IMR-90 (cell line): ENCODE data around the gene GRM5. TPM values are rescaled to one million over a fixed set of nuclear protein-coding genes. Genes with fewer than 3 reads are reported as not detected.

ENCODE experiments used
- ATAC-seq: fragments of 200-7000 bp; cut with Tn5 transposase; 2 replicates; pipeline ENCODE4 v1.9.1; 2020; ENCODE audit warnings: low read depth, mild to moderate bottlenecking, moderate library complexity
- BruUV-seq: library from RNA; stranded (reverse); fragments of 400-500 nt; replicated peaks from 2 replicates; lab custom pipeline; 2021; lab: Mats Ljungman, UMichigan
- CTCF ChIA-PET: fragments of 300-600 bp; formaldehyde crosslinking; extraction: SDS; loops from one replicate; lab custom pipeline; 2021; ENCODE audit warnings: antibody characterized with exemption; lab: Yijun Ruan, JAX
- POLR2A ChIA-PET: fragments of 300-600 bp; sonication (Branson Sonifier 250); formaldehyde crosslinking; loops from one replicate; lab custom pipeline; 2022; ENCODE audit warnings: antibody characterized with exemption; ENCODE audit not compliant: unreplicated experiment; lab: Charles Lee
- DNase-seq: peaks from one replicate; pipeline ENCODE4 v3.0.0; 2013
- H2AFZ ChIP-seq: replicated peaks from 2 replicates; pipeline ENCODE3; 2013; ENCODE audit warnings: low read length, mild to moderate bottlenecking; ENCODE audit not compliant: poor library complexity
- H2AK5ac ChIP-seq: 2 replicates; pipeline ENCODE4 v1.6.1; 2013; ENCODE audit warnings: low read depth, low read length, inconsistent platforms
- H2AK9ac ChIP-seq: replicated peaks from 2 replicates; pipeline ENCODE3; 2013; ENCODE audit warnings: mild to moderate bottlenecking, low read depth, low read length, moderate library complexity; ENCODE audit not compliant: poor library complexity
- H2BK120ac ChIP-seq: 2 replicates; pipeline ENCODE4 v1.6.1; 2013; ENCODE audit warnings: low read depth, low read length, inconsistent platforms
- H2BK15ac ChIP-seq: 3 replicates; pipeline ENCODE4 v1.6.1; 2013; ENCODE audit warnings: low read depth, low read length, inconsistent platforms
- H2BK20ac ChIP-seq: 2 replicates; pipeline ENCODE4 v1.6.1; 2013; ENCODE audit warnings: low read depth, mild to moderate bottlenecking, inconsistent platforms, low read length, moderate library complexity
- H2BK5ac ChIP-seq: 2 replicates; pipeline ENCODE4 v1.6.1; 2013; ENCODE audit warnings: mild to moderate bottlenecking, low read depth, low read length, inconsistent platforms; ENCODE audit not compliant: poor library complexity, severe bottlenecking
- H3K14ac ChIP-seq: replicated peaks from 2 replicates; pipeline ENCODE4 v1.6.1; 2013; ENCODE audit warnings: low read depth, low read length, inconsistent platforms
- H3K18ac ChIP-seq: 2 replicates; pipeline ENCODE4 v1.6.1; 2013; ENCODE audit warnings: low read depth, low read length, control low read depth
- H3K23ac ChIP-seq: 2 replicates; pipeline ENCODE4 v1.6.1; 2013; ENCODE audit warnings: low read depth, low read length, inconsistent platforms
- H3K27ac ChIP-seq: 2 replicates; pipeline ENCODE4 v1.5.1; 2013; ENCODE audit warnings: mild to moderate bottlenecking, control low read depth, low read length; ENCODE audit not compliant: insufficient read depth
- H3K27me3 ChIP-seq: 2 replicates; pipeline ENCODE4 v1.6.1; 2013; ENCODE audit warnings: low read length; ENCODE audit not compliant: control insufficient read depth, insufficient read depth
- H3K36me3 ChIP-seq: 2 replicates; pipeline ENCODE4 v1.6.1; 2013; ENCODE audit warnings: low read length, mixed read lengths; ENCODE audit not compliant: control insufficient read depth, insufficient read depth
- H3K4ac ChIP-seq: 2 replicates; pipeline ENCODE4 v1.6.1; 2013; ENCODE audit warnings: low read depth, low read length, inconsistent platforms
- H3K4me1 ChIP-seq: 2 replicates; pipeline ENCODE4 v1.6.1; 2013; ENCODE audit warnings: low read length, mixed read lengths; ENCODE audit not compliant: control insufficient read depth, insufficient read depth
- H3K4me2 ChIP-seq: 2 replicates; pipeline ENCODE4 v1.6.1; 2013; ENCODE audit warnings: low read depth, mild to moderate bottlenecking, control low read depth, low read length, moderate library complexity
- H3K4me3 ChIP-seq: 2 replicates; pipeline ENCODE4 v1.5.1; 2013; ENCODE audit warnings: low read depth, mild to moderate bottlenecking, control low read depth, low read length, moderate library complexity; ENCODE audit not compliant: insufficient read depth
- H3K56ac ChIP-seq: 2 replicates; pipeline ENCODE4 v1.6.1; 2013; ENCODE audit warnings: low read length, inconsistent platforms; ENCODE audit not compliant: insufficient read depth; ENCODE audit errors: extremely low read depth
- H3K79me1 ChIP-seq, 2 experiments: 2 replicates each; pipeline ENCODE4 v1.6.1; 2013; ENCODE audit warnings: low read length in 2 of 2, inconsistent platforms in 1 of 2, low read depth in 1 of 2
- H3K9ac ChIP-seq: 2 replicates; pipeline ENCODE4 v1.6.1; 2013; ENCODE audit warnings: low read depth, low read length, control low read depth
- H3K9me1 ChIP-seq: 2 replicates; pipeline ENCODE4 v1.6.1; 2013; ENCODE audit warnings: low read length, inconsistent platforms; ENCODE audit not compliant: insufficient read depth
- H3K9me3 ChIP-seq: 2 replicates; pipeline ENCODE4 v1.6.1; 2013; ENCODE audit warnings: low read length; ENCODE audit not compliant: control insufficient read depth, insufficient read depth
- H4K20me1 ChIP-seq: 2 replicates; pipeline ENCODE4 v1.6.1; 2013; ENCODE audit warnings: low read length, inconsistent platforms; ENCODE audit not compliant: insufficient read depth
- H4K5ac ChIP-seq: 2 replicates; pipeline ENCODE4 v1.6.1; 2013; ENCODE audit warnings: mild to moderate bottlenecking, low read depth, low read length, control low read depth
- H4K8ac ChIP-seq, 2 experiments: 2 replicates each; pipeline ENCODE4 v1.6.1; 2013; ENCODE audit warnings: low read depth in 2 of 2, low read length in 2 of 2, control low read depth in 1 of 2, inconsistent platforms in 1 of 2
- H4K91ac ChIP-seq: 2 replicates; pipeline ENCODE4 v1.6.1; 2013; ENCODE audit warnings: low read depth, low read length, inconsistent platforms; ENCODE audit not compliant: insufficient read depth
- BHLHE40 ChIP-seq: fragments of 150-350 bp; IDR thresholded peaks from 2 replicates; pipeline ENCODE4 v1.6.1; 2016; ENCODE audit warnings: mild to moderate bottlenecking, low read depth, low read length
- CEBPB ChIP-seq: IDR thresholded peaks from 2 replicates; pipeline ENCODE4 v1.6.1; 2012; ENCODE audit warnings: low read depth, low read length, improper control_type of control experiment
- CHD1 ChIP-seq: IDR thresholded peaks from 2 replicates; pipeline ENCODE4 v1.6.1; 2012; ENCODE audit warnings: low read depth, low read length, improper control_type of control experiment
- CTCF ChIP-seq: conservative IDR thresholded peaks from 2 replicates; pipeline ENCODE4 v1.5.1; 2012; ENCODE audit warnings: mild to moderate bottlenecking, low read depth, low read length, improper control_type of control experiment
- ELK1 ChIP-seq: fragments of 150-350 bp; IDR thresholded peaks from 2 replicates; pipeline ENCODE4 v1.6.1; 2016; ENCODE audit warnings: low read depth, mild to moderate bottlenecking, low read length, moderate library complexity, borderline replicate concordance
- FOS ChIP-seq: fragments of 150-350 bp; IDR thresholded peaks from 2 replicates; pipeline ENCODE4 v1.6.1; 2016; ENCODE audit warnings: low read depth, low read length
- MAFK ChIP-seq: IDR thresholded peaks from 2 replicates; pipeline ENCODE4 v1.6.1; 2012; ENCODE audit warnings: low read depth, low read length, improper control_type of control experiment
- MAZ ChIP-seq: IDR thresholded peaks from 2 replicates; pipeline ENCODE4 v1.6.1; 2012; ENCODE audit warnings: low read depth, mild to moderate bottlenecking, low read length, improper control_type of control experiment, moderate library complexity, borderline replicate concordance
- MXI1 ChIP-seq: IDR thresholded peaks from 2 replicates; pipeline ENCODE4 v1.6.1; 2012; ENCODE audit warnings: low read depth, mild to moderate bottlenecking, low read length, moderate library complexity, borderline replicate concordance
- NFE2L2 ChIP-seq: fragments of 150-350 bp; IDR thresholded peaks from 2 replicates; pipeline ENCODE4 v1.6.1; 2016; ENCODE audit warnings: low read depth, mild to moderate bottlenecking, low read length
- POLR2A ChIP-seq: IDR thresholded peaks from 2 replicates; pipeline ENCODE4 v1.6.1; 2012; ENCODE audit warnings: mild to moderate bottlenecking, low read depth, low read length
- RAD21 ChIP-seq: IDR thresholded peaks from 2 replicates; pipeline ENCODE4 v1.6.1; 2012; ENCODE audit warnings: low read length, improper control_type of control experiment
- RCOR1 ChIP-seq: IDR thresholded peaks from 2 replicates; pipeline ENCODE4 v1.6.1; 2012; ENCODE audit warnings: mild to moderate bottlenecking, low read length, improper control_type of control experiment; ENCODE audit not compliant: insufficient replicate concordance
- RFX5 ChIP-seq: IDR thresholded peaks from 2 replicates; pipeline ENCODE4 v1.8.0; 2012; ENCODE audit warnings: low read depth, mild to moderate bottlenecking, low read length, moderate library complexity
- SMC3 ChIP-seq: fragments of 150-350 bp; IDR thresholded peaks from 2 replicates; pipeline ENCODE4 v1.6.1; 2016; ENCODE audit warnings: low read depth, mild to moderate bottlenecking, antibody characterized with exemption, low read length, moderate library complexity
- USF2 ChIP-seq: fragments of 150-350 bp; IDR thresholded peaks from 2 replicates; pipeline ENCODE4 v1.6.1; 2017; ENCODE audit warnings: mild to moderate bottlenecking, antibody characterized with exemption, low read length, low read depth
- WGBS, 2 experiments: methylation state at CpG; one replicate each; pipeline versions ENCODE4 v1.1.5 to v1.1.7; 2013; ENCODE audit warnings: missing lambda C conversion rate in 2 of 2; ENCODE audit not compliant: insufficient read length in 1 of 2; ENCODE audit errors: extremely low coverage in 2 of 2; 5-methylcytosine and 5-hydroxymethylcytosine counted together
- dilution Hi-C: fragments of 300-500 bp; cut with HindIII; formaldehyde crosslinking; loops from one replicate; pipeline ENCODE4 v1.14.3; 2018; ENCODE audit warnings: low sequenced_read_pairs; ENCODE audit not compliant: unreplicated experiment
- in situ Hi-C: fragments of 300-500 bp; cut with MboI; formaldehyde crosslinking; loops from 3 replicates; pipeline ENCODE4 v1.14.3; 2019; ENCODE audit warnings: low sequenced_read_pairs, inconsistent platforms, mixed read lengths
- intact Hi-C: fragments of 100-400 bp; cut with micrococcal nuclease; formaldehyde crosslinking; loops from 2 replicates; pipeline ENCODE4 v1.10.0; 2022
- polyA plus RNA-seq, 3 experiments: library from polyadenylated mRNA; depleted of rRNA; stranded (reverse); fragments of >200 nt; gene quantifications; 2 replicates each; pipeline ENCODE4 v1.2.3, GENCODE V29; 2012; ENCODE audit warnings: low replicate concordance in 1 of 3
- total RNA-seq: library from RNA; depleted of rRNA; stranded (reverse); fragments of >200 nt; gene quantifications from 2 replicates; pipeline ENCODE4 v1.2.3, GENCODE V29; 2012

The GRM5 gene
- total and polyA plus RNA-seq, 2 of the 4 experiments (the other 2 are of a cell fraction): under 0.01 TPM

GRCh38 chr11:88631497-88631896 lies 434.3 kb downstream of the GRM5 start:
- H3K27me3 ChIP-seq: no peaks in the 10 kb centered on the region
- no peak overlapping the region for H4K8ac ChIP-seq
- no peak overlapping the region for H3K14ac ChIP-seq
- H3K4me3 ChIP-seq: no peak overlapping the region
- H2AK5ac ChIP-seq: no peak overlapping the region
- H3K9me1 ChIP-seq: no peaks in the 10 kb centered on the region
- ATAC-seq (no peak), DNase-seq (peak; percentile 51)
- H3K4me2 ChIP-seq: no peak overlapping the region
- dilution Hi-C loops (no loop called here), in situ Hi-C loops (no loop called here), intact Hi-C loops (no loop called here)
- H3K4me1 ChIP-seq: no peaks in the 10 kb centered on the region; the same call in 1 of the 2 replicates
- no peak overlapping the region for H3K9ac ChIP-seq
- H3K9me3 ChIP-seq: no peaks in the 10 kb centered on the region
- POLR2A ChIA-PET: no interaction called here
- no peak for TF ChIP-seq CEBPB
- TF ChIP-seq MAFK: no peak
- no peak for TF ChIP-seq RFX5
- TF ChIP-seq RAD21: no peak
- TF ChIP-seq CTCF: no peak
- TF ChIP-seq SMC3: no peak
- no peak for TF ChIP-seq BHLHE40
- TF ChIP-seq USF2: no peak
- no peak for TF ChIP-seq RCOR1
- TF ChIP-seq FOS: no peak
- TF ChIP-seq MXI1: no peak
- no peak for TF ChIP-seq NFE2L2
- TF ChIP-seq ELK1: no peak
- TF ChIP-seq CHD1: no peak
- TF ChIP-seq MAZ: no peak
- TF ChIP-seq POLR2A: no peak
- H3K27ac ChIP-seq: no peak overlapping the region
- H3K36me3 ChIP-seq: no peaks in the 10 kb centered on the region
- no peak overlapping the region for H2AFZ ChIP-seq
- H2BK15ac ChIP-seq: no peak overlapping the region
- no CpG with 5 or more reads among the region's 1 CpG for WGBS, 2 experiments
- H4K20me1 ChIP-seq: no peaks in the 10 kb centered on the region
- no peak overlapping the region for H3K4ac ChIP-seq
- H2BK5ac ChIP-seq: no peak overlapping the region
- H2AK9ac ChIP-seq: no peak overlapping the region
- no peak overlapping the region for H3K56ac ChIP-seq
- no peak overlapping the region for H3K18ac ChIP-seq
- H3K79me1 ChIP-seq: no peaks in the 10 kb centered on the region
- CTCF ChIA-PET: interaction anchor here (0.6 kb wide), 1 partner anchor 1219 kb away, joined by 10 read pairs; no protein-coding TSS in a partner anchor
- no peak overlapping the region for H4K5ac ChIP-seq
- H2BK20ac ChIP-seq: no peak overlapping the region
- H3K23ac ChIP-seq: no peak overlapping the region
- BruUV-seq: no TSS peak
- H4K91ac ChIP-seq: no peak overlapping the region
- H2BK120ac ChIP-seq: no peak overlapping the region
